ENCODE measurements around the gene HMCN2. TPM values are rescaled to one million over a fixed set of nuclear protein-coding genes. Genes with fewer than 3 reads are reported as not detected.

HMCN2 gene
- total and polyA plus RNA-seq, 2 donors from 2014 or later: 0.99 to 8.6 TPM

DNA sequence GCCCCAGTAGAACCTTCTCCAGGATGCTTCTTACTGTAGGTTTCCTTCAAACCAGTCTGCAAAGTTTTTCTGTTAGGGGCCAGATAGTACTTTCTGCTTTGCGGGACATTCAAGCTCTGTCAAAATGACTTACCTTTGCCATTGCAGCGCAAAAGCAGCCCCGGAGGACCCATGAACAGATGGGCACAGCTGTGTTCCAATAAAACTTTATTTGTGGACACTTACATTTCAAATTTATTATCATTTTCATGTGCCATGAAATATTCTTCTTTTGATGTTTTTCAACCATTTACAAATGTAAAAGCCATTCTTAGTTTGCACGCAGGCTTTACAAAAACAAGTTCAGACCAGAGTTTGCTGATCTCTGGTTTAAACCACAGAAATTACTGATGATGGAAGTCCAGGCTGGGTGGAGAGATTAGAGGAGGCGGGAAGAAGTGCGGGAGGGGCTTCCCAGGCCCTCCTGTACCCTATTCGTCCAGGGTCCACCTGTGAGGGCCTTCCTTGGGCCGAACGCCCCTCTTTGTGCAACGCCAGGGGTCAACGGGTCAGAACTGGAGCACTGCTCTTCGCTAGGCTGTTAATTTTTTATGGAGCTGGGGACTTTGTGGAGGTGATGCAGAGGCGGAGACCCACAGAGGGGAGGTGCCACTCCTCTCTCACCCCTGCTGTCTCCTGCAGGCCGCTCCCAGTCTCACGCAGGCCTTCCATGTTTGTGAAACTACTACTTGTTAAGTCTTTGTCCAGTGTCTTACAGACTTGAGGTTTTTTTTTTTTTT, 171.6 kb downstream of the HMCN2 start:
- Histone ChIP-seq H3K4me3 (ENCODE audit: low read length in 3 of 3) (no peak overlapping the region), H3K4me1 (ENCODE audit: control insufficient read depth in 2 of 3, insufficient read depth in 2 of 3, low read depth in 1 of 3, low read length in 3 of 3) (peaks cover 0 to 10% (median 0%) of the 10 kb centered on the region in 3 donors), H3K27ac (ENCODE audit: low read depth in 2 of 2, low read length in 2 of 2) (no peak overlapping the region), H3K27me3 (ENCODE audit: control insufficient read depth, insufficient read depth, low read length) (no peaks in the 10 kb centered on the region), H3K9ac (ENCODE audit: low read length in 3 of 3) (no peak overlapping the region), H3K36me3 (ENCODE audit: control insufficient read depth in 2 of 3, insufficient read depth in 3 of 3, low read length in 3 of 3) (no peaks in the 10 kb centered on the region), H3K9me3 (ENCODE audit: control insufficient read depth in 2 of 3, insufficient read depth in 1 of 3, low read length in 3 of 3) (peaks cover 0 to 7% (median 0%) of the 10 kb centered on the region in 3 donors)
- DNase-seq: peak in 2 of 5 donors; percentile 52 to 60
- FAIRE-seq: no peak
- TF ChIP-seq, protein P1, sequence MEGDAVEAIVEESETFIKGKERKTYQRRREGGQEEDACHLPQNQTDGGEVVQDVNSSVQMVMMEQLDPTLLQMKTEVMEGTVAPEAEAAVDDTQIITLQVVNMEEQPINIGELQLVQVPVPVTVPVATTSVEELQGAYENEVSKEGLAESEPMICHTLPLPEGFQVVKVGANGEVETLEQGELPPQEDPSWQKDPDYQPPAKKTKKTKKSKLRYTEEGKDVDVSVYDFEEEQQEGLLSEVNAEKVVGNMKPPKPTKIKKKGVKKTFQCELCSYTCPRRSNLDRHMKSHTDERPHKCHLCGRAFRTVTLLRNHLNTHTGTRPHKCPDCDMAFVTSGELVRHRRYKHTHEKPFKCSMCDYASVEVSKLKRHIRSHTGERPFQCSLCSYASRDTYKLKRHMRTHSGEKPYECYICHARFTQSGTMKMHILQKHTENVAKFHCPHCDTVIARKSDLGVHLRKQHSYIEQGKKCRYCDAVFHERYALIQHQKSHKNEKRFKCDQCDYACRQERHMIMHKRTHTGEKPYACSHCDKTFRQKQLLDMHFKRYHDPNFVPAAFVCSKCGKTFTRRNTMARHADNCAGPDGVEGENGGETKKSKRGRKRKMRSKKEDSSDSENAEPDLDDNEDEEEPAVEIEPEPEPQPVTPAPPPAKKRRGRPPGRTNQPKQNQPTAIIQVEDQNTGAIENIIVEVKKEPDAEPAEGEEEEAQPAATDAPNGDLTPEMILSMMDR (IDR thresholded peaks at IDR 0.05; ENCODE audit: borderline replicate concordance, extremely low read depth, insufficient read depth): no peak
- intact Hi-C loops (cut with DNase I): no loop called here

DNA sequence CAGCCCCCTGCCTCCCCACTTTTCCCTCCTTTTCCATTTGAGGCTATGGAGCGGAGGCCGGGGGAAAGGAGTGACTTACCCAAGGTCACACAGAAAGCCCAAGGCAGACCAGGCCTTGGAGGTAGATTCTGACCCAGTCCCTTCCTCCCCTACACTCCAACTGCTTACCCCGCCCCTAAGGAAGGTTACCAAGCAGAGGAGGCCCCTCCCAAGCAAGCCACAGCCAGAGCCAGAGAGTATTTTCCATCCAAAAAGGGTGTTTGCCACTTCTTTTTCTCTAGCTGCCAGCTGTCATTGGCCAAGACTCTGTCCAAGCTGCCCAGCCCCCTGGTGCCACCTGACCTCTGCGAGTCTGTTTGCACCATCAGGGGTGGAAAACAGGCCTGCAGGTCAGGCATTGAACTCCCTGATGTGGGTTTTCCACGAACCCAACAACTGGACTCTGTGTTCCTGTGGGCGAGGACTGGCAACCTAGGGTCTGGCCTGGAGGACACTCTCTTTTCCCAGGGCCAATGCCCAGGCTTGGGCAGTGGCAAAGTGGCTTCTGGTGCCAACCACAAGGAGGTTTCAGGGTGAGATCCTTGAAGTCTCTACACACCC, 172.9 kb downstream of the HMCN2 start:
- TF ChIP-seq, protein P1 (IDR thresholded peaks at IDR 0.05; ENCODE audit: borderline replicate concordance, extremely low read depth, insufficient read depth): no peak
- no peak for FAIRE-seq
- DNase-seq: no peak
- H3K9ac ChIP-seq (ENCODE audit: low read length in 3 of 3): no peak overlapping the region
- H3K4me3 ChIP-seq (ENCODE audit: low read length in 3 of 3): peak overlapping the region in 1 of 3 donors; percentile 18
- H3K9me3 ChIP-seq (ENCODE audit: control insufficient read depth in 2 of 3, insufficient read depth in 1 of 3, low read length in 3 of 3): peaks cover 0 to 7% (median 0%) of the 10 kb centered on the region in 3 donors
- no peaks in the 10 kb centered on the region for H3K36me3 ChIP-seq (ENCODE audit: control insufficient read depth in 2 of 3, insufficient read depth in 3 of 3, low read length in 3 of 3)
- peak overlapping the region in 1 of 2 donors; percentile 55 for H3K27ac ChIP-seq (ENCODE audit: low read depth in 2 of 2, low read length in 2 of 2)
- intact Hi-C loops (cut with DNase I): no loop called here
- peaks cover 0 to 3% (median 0%) of the 10 kb centered on the region in 3 donors for H3K4me1 ChIP-seq (ENCODE audit: control insufficient read depth in 2 of 3, insufficient read depth in 2 of 3, low read depth in 1 of 3, low read length in 3 of 3)
- no peaks in the 10 kb centered on the region for H3K27me3 ChIP-seq (ENCODE audit: control insufficient read depth, insufficient read depth, low read length)

DNA sequence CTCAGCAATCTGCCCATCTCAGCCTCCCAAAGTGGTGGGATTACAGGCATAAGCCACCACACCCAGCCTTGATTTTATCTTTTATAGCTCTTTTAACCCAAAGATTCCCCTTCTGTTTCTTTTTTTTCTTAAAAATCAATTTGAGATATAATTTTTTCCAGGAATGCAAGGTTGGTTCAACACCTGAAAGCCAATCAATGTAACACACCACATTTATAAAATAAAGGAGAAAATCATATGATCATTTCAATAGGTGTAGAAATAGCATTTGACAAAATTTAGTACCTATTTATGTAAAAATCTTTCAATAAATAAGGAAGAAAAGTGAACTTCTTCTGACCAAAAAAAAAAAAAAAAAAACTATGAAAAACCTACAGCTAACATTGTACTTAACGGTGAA, 175.5 kb downstream of the HMCN2 start:
- H3K27me3 ChIP-seq (ENCODE audit: control insufficient read depth, insufficient read depth, low read length): no peaks in the 10 kb centered on the region
- FAIRE-seq: no peak
- peaks cover 0 to 7% (median 0%) of the 10 kb centered on the region in 3 donors for H3K9me3 ChIP-seq (ENCODE audit: control insufficient read depth in 2 of 3, insufficient read depth in 1 of 3, low read length in 3 of 3)
- H3K36me3 ChIP-seq (ENCODE audit: control insufficient read depth in 2 of 3, insufficient read depth in 3 of 3, low read length in 3 of 3): no peaks in the 10 kb centered on the region
- H3K4me1 ChIP-seq (ENCODE audit: control insufficient read depth in 2 of 3, insufficient read depth in 2 of 3, low read depth in 1 of 3, low read length in 3 of 3): peaks cover 0 to 4% (median 0%) of the 10 kb centered on the region in 3 donors
- H3K27ac ChIP-seq (ENCODE audit: low read depth in 2 of 2, low read length in 2 of 2): no peak overlapping the region
- TF ChIP-seq, protein P1 (IDR thresholded peaks at IDR 0.05; ENCODE audit: borderline replicate concordance, extremely low read depth, insufficient read depth): no peak
- H3K9ac ChIP-seq (ENCODE audit: low read length in 3 of 3): no peak overlapping the region
- intact Hi-C loops (cut with DNase I): no loop called here
- no peak overlapping the region for H3K4me3 ChIP-seq (ENCODE audit: low read length in 3 of 3)
- no peak for DNase-seq
